GM10266 (cell line): ENCODE measurements around the gene RABEP2.
A peak's percentile ranks its signal among the peaks of the same experiment; 100 is the strongest.
"Not testable (repeated sequence)": the region's sequence is repeated elsewhere in the genome, so short reads cannot be mapped to it uniquely, and the experiment has no call there.

Experiments
- DNase-seq: peaks from one replicate; pipeline ENCODE4 v3.0.0; 2012; ENCODE audit errors: extremely low spot score
- CTCF ChIP-seq: IDR thresholded peaks from 2 replicates; pipeline ENCODE4 v1.5.1; 2012; ENCODE audit warnings: mild to moderate bottlenecking, low read depth; ENCODE audit not compliant: control insufficient read depth, insufficient read depth; ENCODE audit errors: missing control alignments

RABEP2 gene

GRCh38 chr16:28924762-28925385, at the start of gene RABEP2:
Gene RABEP2 (minus strand): TSS chr16:28925238. CDS start chr16:28925163, 75 bp downstream.
- DNase-seq, result peak; percentile 99
- no peak for TF ChIP-seq CTCF

- peak; percentile 99 for DNase-seq
- TF ChIP-seq CTCF, result no peak
Observed at GRCh38 chr16:28974437-28975157, 49.6 kb upstream of the RABEP2 start, which contains the start of gene SPNS1. Gene SPNS1 (plus strand): TSS chr16:28974778. CDS start chr16:28975152, 374 bp downstream.

- TF ChIP-seq CTCF, result peak; percentile 52
- no peak for DNase-seq
Observed at GRCh38 chr16:28974007-28974436, 49.0 kb upstream of the RABEP2 start.

- not testable (repeated sequence) for DNase-seq
Observed at GRCh38 chr16:28969696-28970095, 44.7 kb upstream of the RABEP2 start.

GRCh38 chr16:28967156-28967555, 42.1 kb upstream of the RABEP2 start:
- DNase-seq, result no peak
- no peak for TF ChIP-seq CTCF

GRCh38 chr16:28964496-28964895, 39.5 kb upstream of the RABEP2 start:
- no peak for DNase-seq

GRCh38 chr16:28964072-28964471, 39.0 kb upstream of the RABEP2 start:
- DNase-seq, result no peak
- TF ChIP-seq CTCF, result no peak

More at GRCh38 chr16:28964496-28964895, 39.5 kb upstream of the RABEP2 start:
- no peak for TF ChIP-seq CTCF

- no peak for DNase-seq
- no peak for TF ChIP-seq CTCF
Observed at GRCh38 chr16:28958836-28959235, 33.8 kb upstream of the RABEP2 start.
